H1 (cell line): Measurements from ENCODE around the gene SLC38A2. TPM values are rescaled to one million over a fixed set of nuclear protein-coding genes. Genes with fewer than 3 reads are reported as not detected.

ENCODE experiments used
- CTCF ChIA-PET: fragments of 300-600 bp; sonication (Branson Sonifier 250); formaldehyde crosslinking; loops from one replicate; lab custom pipeline; 2021; ENCODE audit not compliant: partially characterized antibody; lab: Charles Lee
- POLR2A ChIA-PET: fragments of 300-600 bp; sonication (Branson Sonifier 250); formaldehyde crosslinking; loops from one replicate; lab custom pipeline; 2021; ENCODE audit warnings: inconsistent platforms; ENCODE audit not compliant: partially characterized antibody; lab: Charles Lee
- DNase-seq, 2 experiments: peaks; one replicate each; pipeline versions ENCODE4 v3.0.0 to v3.0.0-alpha.2; 2010 to 2022; ENCODE audit warnings: low spot score in 2 of 2, low read depth in 1 of 2, mixed read lengths in 1 of 2
- FAIRE-seq: peaks from 2 replicates; lab custom pipeline; 2011; peaks lifted over from hg19 to GRCh38; lab: Jason Lieb, UNC
- H2AFZ ChIP-seq: 2 replicates; pipeline ENCODE4 v1.8.1; 2012; ENCODE audit warnings: low read length, inconsistent platforms
- H2AK5ac ChIP-seq: 2 replicates; pipeline ENCODE4 v1.6.1; 2013; ENCODE audit warnings: low read depth, low read length
- H2BK120ac ChIP-seq: replicated peaks from 2 replicates; pipeline ENCODE3; 2013; ENCODE audit warnings: low read depth, low read length, inconsistent platforms
- H2BK12ac ChIP-seq: 2 replicates; pipeline ENCODE4 v1.6.1; 2013; ENCODE audit warnings: low read depth, low read length
- H2BK15ac ChIP-seq: 2 replicates; pipeline ENCODE4 v1.6.1; 2013; ENCODE audit warnings: low read length
- H2BK20ac ChIP-seq: 2 replicates; pipeline ENCODE4 v1.6.1; 2013; ENCODE audit warnings: low read length
- H2BK5ac ChIP-seq: 2 replicates; pipeline ENCODE4 v1.6.1; 2013; ENCODE audit warnings: low read depth, low read length
- H3K14ac ChIP-seq: 2 replicates; pipeline ENCODE4 v1.6.1; 2013; ENCODE audit warnings: inconsistent platforms; ENCODE audit not compliant: insufficient read length
- H3K18ac ChIP-seq: 2 replicates; pipeline ENCODE4 v1.6.1; 2013; ENCODE audit warnings: low read length; ENCODE audit errors: extremely low read depth
- H3K23ac ChIP-seq: 2 replicates; pipeline ENCODE4 v1.6.1; 2013; ENCODE audit warnings: inconsistent platforms; ENCODE audit not compliant: insufficient read length
- H3K23me2 ChIP-seq: 2 replicates; pipeline ENCODE4 v1.6.1; 2013; ENCODE audit warnings: low read depth, low read length
- H3K27ac ChIP-seq: 2 replicates; pipeline ENCODE4 v1.6.1; 2011; ENCODE audit warnings: low read depth, low read length, inconsistent platforms
- H3K27me3 ChIP-seq, 4 experiments: replicated peaks in 1 of 4; 1 replicate in 1 of 4; 2 replicates in 3 of 4; pipeline versions ENCODE4 v1.6.1 to v1.8.1; 2011 to 2013; ENCODE audit warnings: low read length in 3 of 4, mild to moderate bottlenecking in 3 of 4, inconsistent platforms in 2 of 4, mixed read lengths in 2 of 4, moderate library complexity in 1 of 4; ENCODE audit not compliant: control insufficient read depth in 3 of 4, insufficient read depth in 3 of 4; ENCODE audit errors: extremely low read depth in 1 of 4
- H3K36me3 ChIP-seq, 4 experiments: 2 replicates each; pipeline versions ENCODE4 v1.6.1 to v1.8.1; 2011 to 2013; ENCODE audit warnings: mild to moderate bottlenecking in 4 of 4, low read length in 3 of 4, moderate library complexity in 2 of 4, control low read depth in 1 of 4, inconsistent platforms in 1 of 4; ENCODE audit not compliant: insufficient read depth in 4 of 4, control insufficient read depth in 2 of 4
- H3K4ac ChIP-seq: replicated peaks from 2 replicates; pipeline ENCODE3; 2013; ENCODE audit warnings: low read length, low read depth, mixed read lengths, inconsistent platforms; ENCODE audit not compliant: insufficient read length
- H3K4me1 ChIP-seq, 4 experiments: replicated peaks in 1 of 4; 1 replicate in 1 of 4; 2 replicates in 3 of 4; pipeline versions ENCODE4 v1.6.1 to v1.8.1; 2011 to 2013; ENCODE audit warnings: low read length in 3 of 4, inconsistent platforms in 2 of 4, mixed read lengths in 1 of 4; ENCODE audit not compliant: insufficient read depth in 4 of 4, control insufficient read depth in 3 of 4
- H3K4me2 ChIP-seq, 2 experiments: 2 replicates each; pipeline versions ENCODE4 v1.6.1 to v1.8.1; 2011 to 2013; ENCODE audit warnings: low read depth in 2 of 2, low read length in 2 of 2, control low read depth in 1 of 2, inconsistent platforms in 1 of 2, mild to moderate bottlenecking in 1 of 2; ENCODE audit not compliant: insufficient read depth in 1 of 2
- H3K4me3 ChIP-seq, 4 experiments: fragments of 200-600, 300-600 bp in 1 of 4; sonication (generic), shearing (Covaris generic), sonication (Bioruptor Twin) in 1 of 4; 2 replicates each; pipeline versions ENCODE4 v1.5.1 to v1.8.1; 2011 to 2016; ENCODE audit warnings: low read length in 4 of 4, low read depth in 3 of 4, control low read depth in 2 of 4, inconsistent platforms in 2 of 4, mild to moderate bottlenecking in 2 of 4, mixed read lengths in 1 of 4, moderate library complexity in 1 of 4; ENCODE audit not compliant: insufficient read depth in 2 of 4; ENCODE audit errors: extremely low read depth in 1 of 4
- H3K56ac ChIP-seq: replicated peaks from 2 replicates; pipeline ENCODE3; 2013; ENCODE audit warnings: low read depth, mild to moderate bottlenecking, mixed read lengths, low read length, inconsistent platforms; ENCODE audit not compliant: insufficient read length
- H3K79me1 ChIP-seq: 2 replicates; pipeline ENCODE4 v1.6.1; 2013; ENCODE audit warnings: low read depth, low read length, control low read depth
- H3K79me2 ChIP-seq, 2 experiments: 2 replicates each; pipeline versions ENCODE4 v1.6.1 to v1.8.1; 2012 to 2013; ENCODE audit warnings: low read length in 2 of 2, mild to moderate bottlenecking in 2 of 2, inconsistent platforms in 1 of 2; ENCODE audit not compliant: insufficient read depth in 2 of 2, control insufficient read depth in 1 of 2
- H3K9ac ChIP-seq, 4 experiments: replicated peaks in 1 of 4; 1 replicate in 1 of 4; 2 replicates in 3 of 4; pipeline versions ENCODE4 v1.6.1 to v1.8.1; 2011 to 2013; ENCODE audit warnings: low read depth in 3 of 4, low read length in 3 of 4, control low read depth in 2 of 4, mild to moderate bottlenecking in 2 of 4, moderate library complexity in 2 of 4, inconsistent platforms in 1 of 4; ENCODE audit errors: extremely low read depth in 1 of 4
- H3K9me3 ChIP-seq, 2 experiments: 2 replicates each; pipeline versions ENCODE4 v1.6.1 to v1.8.1; 2012 to 2013; ENCODE audit warnings: mild to moderate bottlenecking in 2 of 2, moderate library complexity in 2 of 2, control low read depth in 1 of 2, inconsistent platforms in 1 of 2, low read depth in 1 of 2, low read length in 1 of 2, mixed read lengths in 1 of 2; ENCODE audit not compliant: insufficient read depth in 2 of 2
- H4K20me1 ChIP-seq, 2 experiments: replicated peaks in 1 of 2; 2 replicates each; pipeline versions ENCODE3 to v1.8.1; 2011 to 2013; ENCODE audit warnings: inconsistent platforms in 2 of 2, low read length in 2 of 2, mild to moderate bottlenecking in 1 of 2; ENCODE audit not compliant: insufficient read depth in 2 of 2, control insufficient read depth in 1 of 2
- H4K5ac ChIP-seq: 2 replicates; pipeline ENCODE4 v1.6.1; 2013; ENCODE audit warnings: low read length, low read depth, mixed read lengths, inconsistent platforms; ENCODE audit not compliant: insufficient read length
- H4K8ac ChIP-seq: 2 replicates; pipeline ENCODE4 v1.8.0; 2013; ENCODE audit warnings: mild to moderate bottlenecking, moderate library complexity, low read length, inconsistent platforms; ENCODE audit not compliant: insufficient read depth; ENCODE audit errors: extremely low read depth
- H4K91ac ChIP-seq: replicated peaks from 2 replicates; pipeline ENCODE3; 2013; ENCODE audit warnings: low read length, mixed read lengths, inconsistent platforms; ENCODE audit not compliant: insufficient read length
- CBX5 ChIP-seq: fragments of 300-800, 300-1000 bp; sonication (generic); IDR thresholded peaks from 2 replicates; pipeline ENCODE4 v1.7.1; 2016; ENCODE audit warnings: antibody characterized with exemption, low read length, low read depth
- CBX8 ChIP-seq: fragments of 300-800, 300-1000 bp; sonication (generic); IDR thresholded peaks from 2 replicates; pipeline ENCODE4 v1.7.1; 2016; ENCODE audit warnings: low read depth, low read length, borderline replicate concordance
- EGR1 ChIP-seq: IDR thresholded peaks from 2 replicates; pipeline ENCODE4 v1.6.1; 2011; ENCODE audit warnings: low read depth, low read length, borderline replicate concordance
- WGBS, 2 experiments: shearing (Covaris generic) in 1 of 2; methylation state at CpG; one replicate each; pipeline versions ENCODE4 v1.1.6 to v1.1.7; 2013 to 2015; ENCODE audit warnings: low lambda C conversion rate in 2 of 2, mixed read lengths in 2 of 2, inconsistent platforms in 1 of 2, low coverage in 1 of 2, missing lambda C conversion rate in 1 of 2; ENCODE audit not compliant: insufficient replicate concordance in 2 of 2, insufficient coverage in 1 of 2, insufficient read length in 1 of 2; ENCODE audit errors: extremely low coverage in 1 of 2, missing lambda C conversion rate in 1 of 2; 5-methylcytosine and 5-hydroxymethylcytosine counted together
- polyA plus RNA-seq, 7 experiments: library from polyadenylated mRNA; depleted of rRNA in 3 of 7; stranded (reverse) in 5 of 7; unstranded in 2 of 7; fragments of >200 nt in 5 of 7; fragments of 200-250 nt in 2 of 7; gene quantifications; 1 replicate in 5 of 7; 2 replicates in 1 of 7; 4 replicates in 1 of 7; pipeline versions ENCODE4 v1.2.1 to v1.2.3, GENCODE V29; 2011 to 2013; ENCODE audit warnings: missing spikeins in 2 of 7, mixed read lengths in 2 of 7
- total RNA-seq: library from RNA; stranded (reverse); fragmentation: NEBNext Ultra II Directional; extraction: Animal tissue kit (Norgen Biotek cat#: 25700); gene quantifications from 2 replicates; pipeline ENCODE4 v1.2.1, GENCODE V29; 2021

The SLC38A2 gene
- total and polyA plus RNA-seq, 2 of the 8 experiments (the other 6 are each of a cell fraction or from before 2014, with no cell fraction given): 163 to 684 TPM

DNA sequence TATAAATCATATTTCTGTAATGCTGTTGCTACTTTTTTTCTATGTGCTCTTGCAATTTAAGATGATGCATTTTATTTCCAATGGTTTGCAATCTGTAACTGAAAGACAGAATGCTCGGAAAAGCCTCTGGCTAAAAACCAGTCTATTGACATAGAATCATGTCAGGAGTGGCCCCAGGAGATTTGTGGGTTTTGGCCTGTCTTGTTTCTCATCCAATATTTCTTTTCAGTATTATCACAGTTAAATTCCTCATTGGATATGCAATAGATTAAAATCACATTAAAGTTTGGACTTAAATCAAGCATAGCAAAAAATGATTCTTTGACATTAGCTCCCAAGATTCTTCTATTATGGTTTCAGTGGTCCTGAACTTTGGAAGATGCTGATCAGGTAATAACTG, 19.1 kb upstream of the SLC38A2 start:
- H3K23me2 ChIP-seq: no peaks in the 10 kb centered on the region
- no peak for FAIRE-seq
- H3K9ac ChIP-seq: no peak overlapping the region
- no peak overlapping the region for H3K18ac ChIP-seq
- no peaks in the 10 kb centered on the region for H3K27me3 ChIP-seq
- H4K91ac ChIP-seq: no peak overlapping the region
- H2BK12ac ChIP-seq: no peak overlapping the region
- no peaks in the 10 kb centered on the region for H3K79me1 ChIP-seq
- no peak overlapping the region for H3K4ac ChIP-seq
- H3K36me3 ChIP-seq: peaks cover 0 to 27% (median 8%) of the 10 kb centered on the region in 4 experiments; a peak in 5 of 8 replicates
- H3K4me2 ChIP-seq: no peak overlapping the region; a peak in 1 of 4 replicates
- no peaks in the 10 kb centered on the region for H3K9me3 ChIP-seq
- no peak overlapping the region for H4K5ac ChIP-seq
- H4K20me1 ChIP-seq: no peaks in the 10 kb centered on the region
- no peak overlapping the region for H3K23ac ChIP-seq
- WGBS, 2 experiments: 77% methylated on average over 1 of the region's 1 CpG; no CpG with 5 or more reads in 1 of the 2 experiments
- H2AK5ac ChIP-seq: no peak overlapping the region
- H3K4me3 ChIP-seq: no peak overlapping the region
- H3K27ac ChIP-seq: no peak overlapping the region
- no peak overlapping the region for H4K8ac ChIP-seq
- peaks cover 6 to 30% (median 19%) of the 10 kb centered on the region in 4 experiments for H3K4me1 ChIP-seq
- ChIA-PET CTCF (interaction anchor here (1.3 kb wide), 1 partner anchor 9 kb away, joined by 4 read pairs; no protein-coding TSS in a partner anchor), POLR2A (interaction anchor here (1.0 to 4.6 kb wide), 5 partner anchors 16 to 34 kb away, joined by 5 to 37 read pairs (median 11); partner anchors contain the start of gene SLC38A2)
- H2BK5ac ChIP-seq: no peak overlapping the region
- H3K79me2 ChIP-seq: peaks cover 0 to 8% of the 10 kb centered on the region in 2 experiments; a peak in 1 of 4 replicates
- no peak overlapping the region for H2BK20ac ChIP-seq
- H3K14ac ChIP-seq: no peak overlapping the region
- H2BK15ac ChIP-seq: no peak overlapping the region
- H3K56ac ChIP-seq: no peak overlapping the region
- H2AFZ ChIP-seq: no peak overlapping the region
- peak overlapping the region; percentile 29 for H2BK120ac ChIP-seq
- DNase-seq: no peak
- TF ChIP-seq CBX8 (no peak), CBX5 (no peak), EGR1 (no peak)
